PC-3 (cell line): Measurements from ENCODE around the gene POLR2F. TPM values are rescaled to one million over a fixed set of nuclear protein-coding genes. Genes with fewer than 3 reads are reported as not detected.

ENCODE experiments used
- ATAC-seq: fragments of 200-7000 bp; cut with Tn5 transposase; 2 replicates; pipeline ENCODE4 v1.9.1; 2020; ENCODE audit warnings: mild to moderate bottlenecking, moderate library complexity
- BruUV-seq: library from RNA; stranded (reverse); fragments of 400-500 nt; replicated peaks from 2 replicates; lab custom pipeline; 2021; lab: Mats Ljungman, UMichigan
- CTCF ChIA-PET: fragments of 300-600 bp; sonication (Branson Sonifier 250); formaldehyde crosslinking; loops from one replicate; lab custom pipeline; 2022; ENCODE audit warnings: antibody characterized with exemption; lab: Charles Lee
- POLR2A ChIA-PET: fragments of 300-600 bp; sonication (Branson Sonifier 250); formaldehyde crosslinking; loops from one replicate; lab custom pipeline; 2022; ENCODE audit warnings: antibody characterized with exemption; ENCODE audit not compliant: unreplicated experiment; lab: Charles Lee
- DNase-seq: peaks from one replicate; pipeline ENCODE4 v3.0.0-alpha.2; 2015
- H2AFZ ChIP-seq: fragments of 300-600 bp; sonication (generic); 2 replicates; pipeline ENCODE4 v1.6.0; 2016; ENCODE audit warnings: antibody characterized with exemption, low read length
- H3F3A ChIP-seq: fragments of 300-600 bp; sonication (generic); one replicate; pipeline ENCODE4 v1.6.0; 2017; ENCODE audit warnings: antibody characterized with exemption, low read length, control low read depth, mild to moderate bottlenecking; ENCODE audit not compliant: unreplicated experiment
- H3K27ac ChIP-seq: fragments of 300-600 bp; sonication (generic); 2 replicates; pipeline ENCODE4 v1.5.1; 2016; ENCODE audit warnings: mild to moderate bottlenecking, low read length
- H3K27me3 ChIP-seq: fragments of 300-600 bp; sonication (generic); 2 replicates; pipeline ENCODE4 v1.6.1; 2016; ENCODE audit warnings: low read length, mixed read lengths
- H3K36me3 ChIP-seq: fragments of 300-600 bp; sonication (generic); 2 replicates; pipeline ENCODE4 v1.6.1; 2016; ENCODE audit warnings: low read depth, mixed run types, low read length, mixed read lengths
- H3K4me1 ChIP-seq: fragments of 300-600 bp; sonication (generic); 2 replicates; pipeline ENCODE4 v1.5.1; 2016; ENCODE audit warnings: low read length; ENCODE audit not compliant: insufficient read depth
- H3K4me2 ChIP-seq: fragments of 300-600 bp; sonication (generic); 2 replicates; pipeline ENCODE4 v1.6.0; 2016; ENCODE audit warnings: low read length
- H3K4me3 ChIP-seq: fragments of 300-600 bp; sonication (generic); 2 replicates; pipeline ENCODE4 v1.5.1; 2016; ENCODE audit warnings: mild to moderate bottlenecking, low read length, mixed read lengths
- H3K79me2 ChIP-seq: fragments of 300-600 bp; sonication (generic); 2 replicates; pipeline ENCODE4 v1.6.1; 2017; ENCODE audit warnings: low read length, mixed read lengths
- H3K9ac ChIP-seq: fragments of 300-600 bp; sonication (generic); 2 replicates; pipeline ENCODE4 v1.6.0; 2016; ENCODE audit warnings: mild to moderate bottlenecking, low read length
- H3K9me2 ChIP-seq: fragments of 300-600 bp; sonication (generic); replicated peaks from 2 replicates; pipeline ENCODE4 v1.6.1; 2016; ENCODE audit warnings: mixed run types, low read length, mixed read lengths
- H3K9me3 ChIP-seq: fragments of 300-600 bp; sonication (generic); 2 replicates; pipeline ENCODE4 v1.6.1; 2016; ENCODE audit warnings: low read length, mixed read lengths
- H4K20me1 ChIP-seq: fragments of 300-600 bp; sonication (generic); 2 replicates; pipeline ENCODE4 v1.6.1; 2016; ENCODE audit warnings: low read length, mixed read lengths
- CTCF ChIP-seq: fragments of 300-600 bp; sonication (generic); conservative IDR thresholded peaks from 2 replicates; pipeline ENCODE4 v1.5.1; 2017; ENCODE audit warnings: antibody characterized with exemption, low read depth, mild to moderate bottlenecking, low read length
- EZH2 ChIP-seq: fragments of 300-600 bp; sonication (generic); IDR thresholded peaks from one replicate; pipeline ENCODE4 v1.6.1; 2017; ENCODE audit warnings: antibody characterized with exemption, mild to moderate bottlenecking, low read length; ENCODE audit not compliant: unreplicated experiment
- EZH2phosphoT487 ChIP-seq: fragments of 300-600 bp; sonication (generic); IDR thresholded peaks from 2 replicates; pipeline ENCODE4 v1.6.1; 2018; ENCODE audit warnings: mild to moderate bottlenecking, antibody characterized with exemption, low read length, borderline replicate concordance
- intact Hi-C: fragments of 100-400 bp; cut with micrococcal nuclease; formaldehyde crosslinking; loops from 2 replicates; pipeline ENCODE4 v1.9.0; 2023
- total RNA-seq: library from RNA; depleted of rRNA; stranded (reverse); fragments of >200 nt; gene quantifications from 2 replicates; pipeline ENCODE4 v1.2.3, GENCODE V29; 2014

The POLR2F gene
- total RNA-seq, 1 experiment from 2014 or later = 177 TPM

GRCh38 chr22:38016182-38017151 lies 63.0 kb downstream of the POLR2F start:
- ChIA-PET POLR2A (no interaction called here), CTCF (no interaction called here)
- no peaks in the 10 kb centered on the region for H3K9me3 ChIP-seq
- no peak for TF ChIP-seq EZH2
- TF ChIP-seq EZH2phosphoT487 = no peak
- no peak for TF ChIP-seq CTCF
- H3K9me2 ChIP-seq = no peaks in the 10 kb centered on the region
- peak overlapping the region; percentile 66 for H3K4me2 ChIP-seq
- no TSS peak for BruUV-seq
- H2AFZ ChIP-seq = peak overlapping the region; percentile 84
- H3K4me1 ChIP-seq = peaks cover 10% of the 10 kb centered on the region
- no peaks in the 10 kb centered on the region for H3K27me3 ChIP-seq
- no peaks in the 10 kb centered on the region for H3K79me2 ChIP-seq
- 0 out of 2 replicates have a peak overlapping the region, but pooled peaks have one; percentile 25 for H3K27ac ChIP-seq
- no peak overlapping the region for H3K4me3 ChIP-seq
- intact Hi-C loops = no loop called here
- H3F3A ChIP-seq = no peaks in the 10 kb centered on the region
- H4K20me1 ChIP-seq = no peaks in the 10 kb centered on the region
- H3K9ac ChIP-seq = peak overlapping the region; percentile 25; the same call in 1 of the 2 replicates
- no peak for ATAC-seq
- DNase-seq = peak; percentile 66
- H3K36me3 ChIP-seq = no peaks in the 10 kb centered on the region

- ChIA-PET POLR2A (no interaction called here), CTCF (no interaction called here)
- H3K9ac ChIP-seq = no peak overlapping the region
- H3F3A ChIP-seq = no peaks in the 10 kb centered on the region
- H3K9me2 ChIP-seq = no peaks in the 10 kb centered on the region
- no TSS peak for BruUV-seq
- H3K4me2 ChIP-seq = no peak overlapping the region
- DNase-seq (no peak), ATAC-seq (no peak)
- no peaks in the 10 kb centered on the region for H4K20me1 ChIP-seq
- H3K9me3 ChIP-seq = no peaks in the 10 kb centered on the region
- H3K27me3 ChIP-seq = no peaks in the 10 kb centered on the region
- no peaks in the 10 kb centered on the region for H3K79me2 ChIP-seq
- TF ChIP-seq CTCF (no peak), EZH2phosphoT487 (no peak), EZH2 (no peak)
- H3K4me1 ChIP-seq = peaks cover 10% of the 10 kb centered on the region
- no peaks in the 10 kb centered on the region for H3K36me3 ChIP-seq
- no peak overlapping the region for H3K27ac ChIP-seq
- intact Hi-C loops = no loop called here
- H2AFZ ChIP-seq = no peak overlapping the region
- no peak overlapping the region for H3K4me3 ChIP-seq
Observed at GRCh38 chr22:38017272-38017920, 63.9 kb downstream of the POLR2F start.
